ENCODE measurements around the gene PFKFB3.

DNA sequence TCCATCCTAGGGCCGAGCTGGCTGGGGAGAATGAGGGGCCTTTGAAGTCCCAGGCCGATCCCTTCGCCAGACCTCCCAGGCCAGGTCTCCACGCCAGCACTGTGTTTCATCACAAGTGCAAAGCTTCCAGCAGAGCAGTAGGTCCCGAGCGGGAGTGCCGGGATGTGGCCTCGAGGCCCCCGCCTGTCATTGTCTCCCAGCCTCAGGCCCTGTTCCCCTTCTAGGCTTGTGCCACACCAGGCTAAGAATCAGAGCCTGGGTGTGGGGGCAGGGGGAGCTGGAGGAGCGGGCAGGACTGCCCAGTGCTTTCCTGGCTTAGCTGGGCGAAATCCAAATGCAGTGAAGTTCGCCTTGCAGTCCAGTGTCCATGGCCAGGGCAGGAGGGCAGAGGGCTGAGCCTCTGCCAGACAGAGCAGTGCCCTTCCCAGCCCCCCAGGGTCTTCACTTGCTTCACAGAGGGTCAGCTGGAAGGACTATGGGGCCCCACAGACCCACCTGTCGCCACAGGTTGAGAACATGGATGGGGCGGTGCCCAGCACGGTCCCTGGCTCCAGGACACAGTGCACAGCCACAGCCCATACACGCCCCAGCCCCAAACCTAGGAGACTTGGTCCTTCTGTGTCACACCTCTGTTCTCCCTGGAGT is 20.2 kb upstream of the PFKFB3 start:
- TF ChIP-seq, protein P1, sequence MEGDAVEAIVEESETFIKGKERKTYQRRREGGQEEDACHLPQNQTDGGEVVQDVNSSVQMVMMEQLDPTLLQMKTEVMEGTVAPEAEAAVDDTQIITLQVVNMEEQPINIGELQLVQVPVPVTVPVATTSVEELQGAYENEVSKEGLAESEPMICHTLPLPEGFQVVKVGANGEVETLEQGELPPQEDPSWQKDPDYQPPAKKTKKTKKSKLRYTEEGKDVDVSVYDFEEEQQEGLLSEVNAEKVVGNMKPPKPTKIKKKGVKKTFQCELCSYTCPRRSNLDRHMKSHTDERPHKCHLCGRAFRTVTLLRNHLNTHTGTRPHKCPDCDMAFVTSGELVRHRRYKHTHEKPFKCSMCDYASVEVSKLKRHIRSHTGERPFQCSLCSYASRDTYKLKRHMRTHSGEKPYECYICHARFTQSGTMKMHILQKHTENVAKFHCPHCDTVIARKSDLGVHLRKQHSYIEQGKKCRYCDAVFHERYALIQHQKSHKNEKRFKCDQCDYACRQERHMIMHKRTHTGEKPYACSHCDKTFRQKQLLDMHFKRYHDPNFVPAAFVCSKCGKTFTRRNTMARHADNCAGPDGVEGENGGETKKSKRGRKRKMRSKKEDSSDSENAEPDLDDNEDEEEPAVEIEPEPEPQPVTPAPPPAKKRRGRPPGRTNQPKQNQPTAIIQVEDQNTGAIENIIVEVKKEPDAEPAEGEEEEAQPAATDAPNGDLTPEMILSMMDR (IDR thresholded peaks at IDR 0.05), result no peak
- TF ChIP-seq EP300 (IDR thresholded peaks at IDR 0.05), result no peak
